Measurements from ENCODE around the gene GLDC.
"Not testable (repeated sequence)": the region's sequence is repeated elsewhere in the genome, so short reads cannot be mapped to it uniquely, and the experiment has no call there.

Gene GLDC

DNA sequence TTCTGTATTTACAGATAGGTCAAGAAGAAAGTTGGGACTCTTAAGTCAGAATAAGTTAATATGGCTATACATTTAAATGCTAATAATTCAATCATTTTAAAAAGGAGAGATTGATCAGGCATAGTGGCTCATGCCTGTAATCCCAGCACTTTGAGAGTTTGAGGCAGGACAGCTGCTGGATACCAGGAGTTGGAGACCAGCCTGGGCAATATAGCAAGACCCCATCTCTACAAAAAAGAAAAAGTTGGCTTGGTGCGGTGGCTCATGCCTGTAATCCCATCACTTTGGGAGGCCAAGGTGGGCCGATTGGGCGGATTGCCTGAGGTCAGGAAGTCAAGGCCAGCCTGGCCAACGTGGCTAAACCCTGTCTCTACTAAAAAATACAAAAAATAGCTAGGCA lies 15.0 kb upstream of the GLDC start:
- DNase-seq = no peak

DNA sequence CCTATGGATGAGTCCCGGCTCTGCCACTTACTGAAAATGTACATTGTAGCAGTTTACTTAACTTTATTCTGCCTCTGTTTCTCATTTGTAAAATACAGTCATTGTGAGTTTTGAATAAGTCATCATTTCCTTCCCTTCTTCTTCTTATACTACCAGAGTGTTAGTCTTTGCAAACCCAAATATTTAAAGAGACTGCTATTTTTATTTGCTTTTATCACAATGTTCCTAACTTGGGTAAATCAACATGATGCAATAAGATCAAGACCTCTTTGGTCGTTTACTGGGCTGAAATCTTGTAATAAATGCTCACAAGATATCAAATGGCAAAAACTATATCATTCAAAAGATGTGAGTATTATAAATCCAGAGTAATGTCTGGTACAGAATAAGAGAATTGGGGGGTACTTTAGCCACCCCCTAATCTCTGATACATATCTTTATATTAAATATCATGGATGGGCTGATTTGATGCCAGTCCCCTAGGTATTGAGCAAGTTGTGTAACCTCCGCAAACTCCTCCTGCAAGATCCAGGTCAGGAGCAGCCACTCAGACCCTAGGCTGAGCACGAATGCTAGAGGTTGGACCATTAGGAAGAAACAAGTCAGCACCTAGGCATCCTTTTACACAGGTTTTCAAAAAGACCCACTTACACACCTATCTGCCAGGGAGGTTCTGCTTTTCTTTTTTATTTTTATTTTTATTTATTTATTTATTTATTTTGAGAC lies 13.3 kb upstream of the GLDC start:
- DNase-seq = no peak

DNA sequence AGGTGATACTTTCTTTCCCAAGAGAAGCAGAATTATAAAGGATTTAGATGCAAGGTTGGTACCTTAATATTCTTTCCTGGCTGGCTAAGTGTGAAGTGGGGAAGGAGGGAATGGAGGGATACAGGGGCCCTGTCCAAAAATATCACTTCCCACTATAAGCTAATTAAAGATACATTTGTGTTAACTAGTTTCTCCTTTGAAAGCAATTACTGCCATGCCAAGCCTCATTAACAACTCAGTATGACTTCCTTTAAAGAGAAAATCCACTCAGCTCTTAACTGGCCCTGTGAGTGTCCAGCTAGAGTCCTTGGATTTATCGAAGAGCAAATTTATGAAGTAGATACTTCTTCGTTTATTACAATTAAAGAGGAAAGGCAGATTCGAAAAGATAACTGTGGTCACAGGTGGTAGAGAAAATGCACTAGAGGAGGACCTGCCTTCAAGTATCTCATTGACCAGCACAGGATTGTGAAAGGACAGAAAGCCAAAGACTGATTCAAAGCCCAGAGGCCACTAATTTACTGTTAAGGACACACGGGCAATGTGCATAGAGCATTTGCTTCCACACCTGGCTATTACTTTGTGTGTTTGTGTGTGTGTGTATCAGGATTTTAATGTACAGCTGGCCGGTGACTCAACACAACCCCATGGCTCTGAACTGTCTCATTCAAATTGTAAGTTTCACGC lies 11.2 kb upstream of the GLDC start:
- no peak for DNase-seq

DNA sequence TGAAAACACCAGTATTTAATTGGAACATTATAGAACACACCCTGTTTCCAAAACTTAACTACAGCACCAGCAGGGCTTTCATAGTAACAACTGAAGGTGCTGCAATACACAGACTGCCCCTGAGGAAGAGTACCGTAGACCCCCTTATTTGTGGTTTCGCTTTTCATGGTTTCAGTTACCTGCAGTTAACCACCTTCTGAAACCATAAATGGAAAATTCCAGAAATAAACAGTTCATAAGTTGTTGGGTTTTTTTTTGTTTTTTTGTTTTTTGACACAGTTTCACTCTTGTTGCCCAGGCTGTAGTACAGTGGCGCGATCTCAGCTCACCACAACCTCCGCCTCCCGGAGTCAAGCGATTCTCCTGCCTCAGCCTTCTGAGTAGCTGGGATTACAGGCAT lies 9.5 kb upstream of the GLDC start:
- no peak for DNase-seq

DNA sequence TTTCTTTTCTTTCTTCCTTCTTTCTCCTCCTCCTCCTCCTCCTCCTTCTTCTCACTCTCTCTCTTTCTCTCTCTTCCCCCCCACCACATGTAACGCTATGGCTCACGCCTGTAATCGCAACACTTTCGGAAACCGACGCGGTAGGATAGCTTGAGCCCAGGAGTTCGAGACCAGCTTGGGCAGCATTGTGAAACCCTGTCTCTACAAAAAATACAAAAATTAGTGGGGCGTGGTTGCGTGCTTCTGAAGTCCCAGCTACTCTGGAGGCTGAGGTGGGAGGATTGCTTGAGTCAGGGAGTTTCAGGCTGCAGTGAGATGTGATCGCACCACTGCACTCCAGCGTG lies 736 bp upstream of the GLDC start:
- DNase-seq = no peak

DNA sequence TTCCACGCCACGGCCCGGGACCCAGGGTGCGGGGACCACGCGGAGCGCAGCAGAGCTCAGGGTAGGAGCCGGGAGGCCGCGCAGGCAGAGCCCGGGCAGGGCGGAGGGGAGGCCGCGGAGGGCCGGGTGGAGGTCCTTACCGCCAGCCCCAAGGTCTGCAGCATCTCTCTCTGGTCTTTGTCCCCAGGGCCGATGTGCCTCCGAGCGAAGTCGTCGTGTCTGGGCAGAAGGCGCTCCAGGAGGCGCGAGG lies 499 bp downstream of the GLDC start:
- DNase-seq = not testable (repeated sequence)

DNA sequence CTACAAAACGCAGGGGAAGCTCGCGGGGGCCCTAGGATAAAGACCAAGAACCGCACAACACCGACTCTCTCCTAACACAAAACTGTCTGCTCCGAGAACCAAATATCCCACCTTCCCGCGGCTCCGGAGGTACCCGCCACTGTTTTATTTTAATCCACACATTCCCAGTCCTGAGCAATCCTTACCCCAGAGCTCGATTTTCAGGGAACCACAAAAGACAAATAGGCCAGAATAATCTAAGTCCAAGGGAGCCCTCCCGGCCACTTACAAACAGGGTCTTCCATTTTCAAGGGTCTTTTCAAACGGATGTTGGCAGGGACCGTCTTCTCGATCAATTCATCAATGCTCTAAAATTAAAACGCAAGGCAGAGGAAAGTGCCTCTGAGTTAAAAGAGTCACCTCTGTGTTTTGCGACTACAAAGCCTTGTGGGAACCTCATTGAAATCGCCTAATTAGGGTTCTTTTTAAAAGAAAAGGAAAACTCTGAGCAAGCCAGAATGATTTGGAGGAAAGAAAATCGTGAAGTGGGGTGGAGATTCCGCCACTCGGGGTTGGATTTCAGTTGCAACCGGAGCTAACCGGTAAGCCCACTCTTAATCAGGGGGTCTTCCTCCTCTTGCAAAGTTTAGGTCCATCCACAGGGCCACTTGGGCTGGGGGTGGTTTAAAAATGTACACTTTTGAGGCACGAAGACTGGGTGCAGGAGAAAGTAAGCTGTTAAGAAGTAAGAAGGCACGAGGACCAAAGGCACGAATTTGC lies 1.0 kb downstream of the GLDC start:
- DNase-seq = no peak

DNA sequence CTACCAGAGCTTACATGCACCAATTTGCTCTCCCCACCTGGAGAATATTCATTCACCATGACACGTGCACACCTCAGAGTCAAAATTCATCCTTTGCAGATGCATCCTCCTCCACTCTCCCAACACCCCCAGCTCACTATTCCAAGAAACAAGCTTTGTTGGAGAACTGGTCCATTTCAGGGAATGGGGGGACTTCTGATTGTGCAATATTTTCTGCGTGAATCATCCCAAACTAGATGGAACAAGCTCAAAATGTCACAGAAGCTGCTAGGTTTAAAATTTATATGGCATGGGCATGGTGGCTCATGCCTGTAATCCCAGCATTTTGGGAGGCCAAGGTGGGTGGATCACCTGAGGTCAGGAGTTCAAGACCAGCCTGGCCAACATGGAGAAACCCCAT lies 3.6 kb downstream of the GLDC start:
- DNase-seq = no peak

DNA sequence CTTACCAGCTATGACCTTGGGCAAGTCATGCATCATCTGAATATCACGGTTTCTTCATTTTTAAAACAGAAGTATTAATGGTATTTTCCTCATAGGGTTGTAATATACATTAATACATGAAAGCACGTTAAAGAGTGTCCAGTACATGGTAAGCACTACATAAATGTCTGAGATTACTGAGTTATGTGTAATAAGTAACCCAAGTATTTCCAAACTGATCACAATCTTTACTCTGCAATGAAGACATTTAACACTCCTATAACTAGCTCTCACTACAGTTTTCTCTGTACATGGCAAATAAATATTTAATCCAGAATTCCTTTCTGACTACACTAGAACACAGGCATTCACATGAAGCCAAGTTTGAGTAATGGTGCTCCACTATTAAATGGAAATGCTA lies 4.0 kb downstream of the GLDC start:
- no peak for DNase-seq

DNA sequence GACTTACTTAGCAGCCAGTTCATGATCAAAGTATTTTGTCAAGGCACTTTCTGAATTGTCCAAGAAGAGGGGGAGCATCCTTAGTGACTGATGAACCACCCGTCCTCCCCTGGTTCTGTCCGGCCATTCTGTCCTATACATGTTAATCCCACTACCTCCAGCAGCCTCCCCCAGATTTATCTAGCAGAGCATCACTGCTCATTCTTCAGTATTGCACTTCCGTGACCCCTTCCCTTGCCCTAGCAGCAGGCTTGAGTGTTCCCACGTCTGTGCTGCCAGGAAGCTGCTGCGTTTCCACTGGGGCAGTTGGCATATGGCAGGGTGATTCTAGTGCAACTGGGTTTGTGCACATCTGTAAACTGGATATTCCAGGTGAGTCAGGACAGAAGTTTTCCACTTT lies 4.5 kb downstream of the GLDC start:
- DNase-seq = no peak

DNA sequence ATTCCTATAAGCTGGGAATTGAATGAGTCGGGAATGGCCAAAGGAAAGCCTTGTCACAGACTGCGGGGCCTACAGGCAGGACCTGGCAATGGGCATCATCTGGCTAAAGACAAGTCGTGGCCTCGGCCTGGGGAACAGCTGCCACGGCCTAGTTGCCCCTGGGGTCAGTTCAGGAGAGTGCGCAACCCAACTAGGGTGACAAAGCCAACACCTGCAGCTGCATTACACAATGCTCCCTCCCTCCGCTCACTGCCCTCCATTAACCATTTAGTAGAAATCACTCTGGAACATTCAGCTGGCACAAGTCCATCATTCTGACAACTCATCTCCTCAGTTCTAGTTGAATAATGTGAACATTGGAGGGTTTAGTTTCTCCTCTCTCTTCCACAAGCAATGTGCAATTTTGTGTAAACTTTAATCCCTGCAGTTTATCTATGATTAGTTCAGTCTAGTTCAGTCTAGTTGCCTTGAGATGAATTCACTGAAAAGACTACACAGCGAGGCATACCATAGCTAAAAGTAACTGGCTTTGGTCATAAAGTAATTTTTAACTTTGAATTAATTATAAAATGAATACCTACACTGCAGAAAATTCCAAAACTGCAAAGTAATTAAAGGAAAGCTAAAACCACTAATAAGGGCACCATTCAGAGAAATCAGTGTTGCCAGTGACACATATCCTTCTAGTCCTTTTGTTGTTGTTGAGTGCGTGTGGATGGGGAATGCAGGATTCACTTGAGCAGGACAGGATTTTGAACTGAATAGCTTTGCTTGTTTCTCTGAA lies 5.1 kb downstream of the GLDC start:
- DNase-seq = no peak

DNA sequence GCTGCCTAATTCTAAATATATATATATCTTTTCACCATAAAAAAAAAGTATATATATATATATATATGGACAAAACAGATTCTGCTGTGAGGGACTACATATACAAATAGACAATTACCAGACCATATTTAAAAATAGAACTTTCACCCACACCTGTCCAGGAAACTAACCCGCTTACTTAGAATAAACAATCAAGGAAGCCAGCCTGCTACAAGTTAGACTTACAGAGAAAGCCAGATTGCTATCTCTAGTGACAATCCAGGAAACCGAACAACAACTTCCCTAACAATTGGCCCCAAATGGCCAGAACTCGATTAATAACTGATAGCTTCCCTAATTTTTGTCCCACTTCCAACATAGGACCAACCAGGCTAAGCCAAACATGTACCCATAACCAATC lies 5.9 kb downstream of the GLDC start:
- no peak for DNase-seq

DNA sequence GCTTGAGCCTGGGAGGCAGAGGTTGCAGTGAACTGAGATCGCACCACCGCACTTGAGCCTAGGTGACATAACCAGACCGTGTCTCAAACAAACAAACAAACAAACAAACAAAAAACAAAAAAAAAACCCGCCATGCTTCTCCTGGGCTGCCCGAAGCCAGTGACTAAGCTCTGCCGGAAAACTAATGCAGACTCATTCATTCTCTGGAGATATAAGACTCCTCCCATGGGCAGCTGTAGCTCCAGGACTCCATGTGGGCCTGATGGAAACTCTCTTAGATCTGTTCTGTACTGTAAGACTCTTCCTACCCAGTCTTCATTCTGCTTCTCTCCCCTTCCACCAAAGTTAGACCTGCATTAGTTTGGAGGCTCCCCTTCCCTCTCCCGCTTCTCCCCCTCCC lies 11.1 kb downstream of the GLDC start:
- DNase-seq = no peak

DNA sequence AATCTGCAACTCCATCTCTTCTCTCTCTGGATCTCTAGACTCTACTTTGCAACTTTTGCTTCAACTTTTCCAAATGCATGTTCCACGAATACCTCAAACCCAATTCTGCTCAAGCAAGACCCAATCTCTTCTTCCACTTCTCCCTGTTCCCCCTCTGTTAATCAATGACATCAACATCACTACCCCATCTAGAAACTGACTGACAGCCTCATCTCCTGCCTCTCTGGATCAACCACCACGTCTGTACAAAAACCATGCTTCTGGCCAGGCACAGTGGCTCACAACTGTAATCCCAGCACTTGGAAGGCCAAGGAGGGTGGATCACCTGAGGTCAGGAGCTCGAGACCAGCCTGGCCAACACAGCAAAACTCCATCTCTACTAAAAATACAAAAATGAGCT lies 12.2 kb downstream of the GLDC start:
- DNase-seq = no peak

DNA sequence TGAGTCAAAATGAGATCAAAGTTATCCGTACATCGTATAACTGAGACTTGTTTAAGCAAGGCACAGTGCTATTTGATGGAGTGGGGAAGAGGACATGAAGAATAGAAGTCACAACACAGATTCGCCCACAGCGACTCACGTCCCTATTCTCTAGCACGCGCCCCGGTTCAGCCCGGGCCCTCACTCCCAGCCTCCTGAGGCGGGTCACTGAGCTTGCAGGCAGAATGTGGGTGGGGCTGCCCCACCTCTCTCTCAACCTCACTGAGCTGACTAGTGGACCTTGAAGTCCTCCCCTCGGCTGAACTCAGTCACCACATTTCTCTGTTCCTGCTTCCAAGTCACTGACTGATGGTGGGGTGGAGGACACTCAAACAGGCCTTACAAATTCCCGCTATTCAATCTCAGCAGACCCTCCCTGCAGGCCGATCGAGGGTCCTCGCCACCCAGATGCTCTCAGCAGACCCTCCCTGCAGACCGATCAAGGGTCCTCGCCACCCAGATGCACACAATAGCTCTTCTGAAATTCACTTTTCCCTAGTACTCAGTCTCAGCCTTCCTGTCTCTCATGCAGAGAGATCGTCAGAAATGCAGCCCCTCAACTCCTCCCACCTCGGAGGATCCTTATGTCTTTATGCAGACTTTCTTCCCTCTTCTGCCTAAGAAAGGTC lies 12.9 kb downstream of the GLDC start:
- no peak for DNase-seq

DNA sequence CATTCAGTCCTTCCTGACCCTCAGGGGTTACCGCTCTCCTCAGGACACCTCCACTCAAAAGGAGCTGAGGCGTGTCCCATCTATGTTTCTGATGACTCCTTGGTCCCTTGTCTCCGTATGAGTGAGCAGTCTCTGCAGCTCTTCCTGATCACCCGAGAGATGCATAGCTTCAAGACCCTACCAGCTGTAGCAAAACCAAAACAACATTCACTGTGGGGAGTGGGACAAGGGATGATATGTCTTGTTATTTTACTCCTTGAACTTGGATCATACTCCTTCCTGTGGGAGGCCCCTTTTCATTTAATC lies 14.4 kb downstream of the GLDC start:
- DNase-seq = no peak

DNA sequence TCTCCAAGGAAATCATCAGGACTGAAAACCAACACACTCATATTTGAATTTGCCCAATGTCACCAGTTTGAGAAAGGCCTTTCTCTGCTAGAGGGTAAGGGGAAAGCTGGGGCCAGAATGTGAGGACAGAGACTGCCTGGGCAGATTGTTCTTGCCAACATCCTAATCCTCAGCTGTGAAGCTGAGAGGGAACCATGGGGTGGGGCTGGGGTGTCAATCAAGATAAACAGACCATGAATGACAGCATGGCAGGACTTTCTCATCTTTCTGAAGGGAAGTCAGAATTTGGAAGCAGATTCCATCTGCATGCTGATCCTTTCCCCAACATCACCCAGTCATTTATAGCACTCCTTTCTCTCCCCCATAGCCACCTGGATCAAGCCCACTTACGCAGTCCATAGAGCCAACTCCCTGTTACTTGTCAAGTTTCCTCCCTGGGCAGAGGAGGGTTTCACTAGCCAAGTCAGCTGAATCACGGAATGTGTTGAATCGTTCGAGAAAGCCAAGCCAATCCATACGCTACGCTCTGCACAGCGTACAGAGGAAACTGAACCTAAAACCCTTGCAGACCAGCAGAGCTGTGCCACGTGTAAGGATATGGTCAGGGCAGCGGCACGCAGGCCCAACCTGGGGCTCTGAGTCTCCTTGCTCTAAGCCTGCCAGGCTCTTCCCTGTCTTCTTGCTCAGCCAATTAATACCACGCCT lies 14.9 kb downstream of the GLDC start:
- no peak for DNase-seq

DNA sequence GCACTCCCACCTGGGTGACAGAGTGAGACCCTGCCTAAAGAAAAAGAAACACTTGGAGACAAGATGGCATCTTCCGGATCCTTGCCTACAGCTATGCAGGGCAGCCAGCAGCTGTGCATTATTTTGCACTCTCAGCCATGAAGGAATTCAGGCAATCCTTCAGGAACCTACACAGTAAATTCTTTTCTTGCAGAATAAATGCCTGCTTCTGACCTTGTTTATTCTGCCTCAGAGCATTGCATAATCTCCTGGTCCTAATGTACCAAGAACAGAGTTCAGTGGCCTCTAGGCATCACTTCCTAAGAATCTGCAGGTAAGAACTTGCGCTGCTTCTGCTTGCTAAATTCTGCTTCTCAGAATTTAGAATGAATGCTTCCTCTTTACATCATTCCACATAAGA lies 16.8 kb downstream of the GLDC start:
- DNase-seq = no peak

DNA sequence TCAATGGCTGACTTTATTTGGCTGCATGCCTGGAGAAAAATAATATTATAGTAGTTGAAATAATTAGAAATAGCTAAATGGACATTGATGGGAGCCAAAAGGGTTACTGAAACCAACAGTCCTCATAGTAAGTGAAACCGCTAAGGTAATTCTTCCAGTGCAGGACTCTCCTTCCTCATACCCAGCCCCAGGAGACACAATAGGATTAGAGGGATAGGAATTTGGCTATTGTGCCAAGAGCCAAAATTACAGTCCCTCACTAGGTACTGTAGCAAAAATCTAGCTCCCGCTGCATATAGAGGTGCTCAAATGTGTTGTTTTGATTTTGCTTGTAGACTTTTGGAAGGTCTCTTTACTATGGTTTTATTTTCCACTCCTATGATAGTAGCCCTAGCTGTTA lies 20.2 kb downstream of the GLDC start:
- DNase-seq = no peak

DNA sequence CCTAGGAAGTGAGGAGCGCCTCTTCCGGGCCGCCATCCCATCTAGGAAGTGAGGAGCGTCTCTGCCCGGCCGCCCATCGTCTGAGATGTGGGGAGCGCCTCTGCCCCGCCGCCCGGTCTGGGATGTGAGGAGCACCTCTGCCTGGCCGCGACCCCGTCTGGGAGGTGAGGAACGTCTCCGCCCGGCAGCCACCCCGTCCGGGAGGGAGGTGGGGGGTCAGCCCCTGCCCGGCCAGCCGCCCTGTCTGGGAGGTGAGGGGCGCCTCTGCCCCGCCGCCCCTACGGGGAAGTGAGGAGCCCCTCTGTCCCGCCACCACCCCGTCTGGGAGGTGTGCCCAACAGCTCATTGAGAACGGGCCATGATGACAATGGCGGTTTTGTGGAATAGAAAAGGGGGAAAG lies 22.7 kb downstream of the GLDC start:
- DNase-seq = not testable (repeated sequence)

DNA sequence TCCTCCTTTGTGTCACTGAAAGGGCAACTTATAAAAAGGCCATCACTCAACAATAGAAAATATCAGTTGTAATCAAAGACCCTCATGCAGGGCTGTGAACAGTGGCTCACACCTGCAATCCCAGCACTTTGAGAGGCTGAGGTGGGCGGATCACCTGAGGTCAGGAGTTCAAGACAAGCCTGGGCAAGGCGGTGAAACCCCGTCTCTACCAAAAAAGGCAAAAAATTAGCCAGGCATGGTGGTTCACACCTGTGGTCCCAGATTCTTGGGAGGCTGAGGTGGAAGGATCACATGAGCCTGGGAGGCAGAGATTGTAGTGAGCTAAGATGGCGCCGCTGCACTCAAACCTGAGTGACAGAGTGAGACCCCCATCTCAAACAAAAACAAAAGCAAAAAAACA lies 24.7 kb downstream of the GLDC start:
- DNase-seq = no peak

DNA sequence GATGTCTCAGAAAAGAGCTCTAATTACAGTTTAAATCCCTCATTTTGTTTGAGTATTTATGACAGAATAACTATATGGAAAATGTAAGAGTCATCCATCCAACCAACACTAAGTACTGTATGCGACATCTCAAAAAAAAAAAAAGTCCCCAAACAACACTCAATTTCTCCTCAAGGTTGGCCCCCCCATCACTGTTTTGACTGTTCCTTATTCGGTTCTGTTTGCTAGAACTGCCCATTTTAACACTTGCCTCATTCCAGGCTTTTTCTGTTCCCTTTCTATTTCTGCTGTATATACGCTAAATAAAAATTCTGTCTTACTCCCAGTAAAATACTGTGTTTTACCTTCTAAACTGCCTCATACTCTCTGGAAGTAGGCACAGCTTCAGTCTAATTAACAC lies 25.2 kb downstream of the GLDC start:
- DNase-seq = no peak

DNA sequence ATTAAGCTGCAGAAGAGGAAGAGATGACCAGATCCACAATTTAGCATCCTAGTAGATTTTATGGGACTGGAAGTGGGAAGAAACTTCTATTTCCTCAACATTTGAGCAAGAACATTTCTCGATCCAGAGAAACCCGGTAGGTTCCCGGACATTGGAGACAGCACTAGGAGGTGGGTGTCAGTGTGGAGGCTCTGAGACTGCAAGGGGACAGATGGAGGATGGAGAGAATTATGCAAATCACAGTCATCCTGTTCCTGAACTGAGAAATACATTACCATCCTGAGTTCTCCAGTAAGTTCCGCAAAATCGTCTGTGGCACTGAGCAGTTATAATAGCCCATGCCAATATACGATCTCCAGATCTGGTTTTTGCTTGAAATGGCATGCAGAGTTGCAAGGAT lies 25.6 kb downstream of the GLDC start:
- no peak for DNase-seq
